T-helper 2 cell (primary cell): ENCODE results near the gene FHOD3.
"Not testable (repeated sequence)": the region's sequence is repeated elsewhere in the genome, so short reads cannot be mapped to it uniquely, and the experiment has no call there.

Experiments
- DNase-seq, 5 experiments: peaks; one replicate each; pipeline versions ENCODE4 v3.0.0 to v3.0.0-alpha.2; 2012 to 2022

Gene FHOD3

DNA sequence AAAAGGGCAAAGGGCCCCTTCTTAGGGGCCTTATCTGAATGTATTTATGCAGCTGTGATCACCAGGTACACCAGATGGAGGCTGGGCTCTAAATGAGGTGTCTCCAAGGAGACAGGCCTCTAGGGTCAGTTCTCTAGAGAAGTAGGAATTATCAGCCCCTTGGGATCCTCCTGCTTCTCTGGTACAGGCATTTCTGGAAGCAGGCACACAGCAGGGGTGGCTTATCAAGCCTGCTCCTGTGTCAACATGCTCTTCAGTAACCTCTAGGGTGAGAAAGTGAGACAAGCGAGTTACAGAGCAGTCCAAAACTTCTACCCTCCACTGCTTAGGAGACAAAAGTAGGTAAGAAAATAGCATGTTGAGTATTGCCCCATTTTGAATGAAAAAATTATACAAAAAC, 517.5 kb downstream of the FHOD3 start:
- no peak for DNase-seq

DNA sequence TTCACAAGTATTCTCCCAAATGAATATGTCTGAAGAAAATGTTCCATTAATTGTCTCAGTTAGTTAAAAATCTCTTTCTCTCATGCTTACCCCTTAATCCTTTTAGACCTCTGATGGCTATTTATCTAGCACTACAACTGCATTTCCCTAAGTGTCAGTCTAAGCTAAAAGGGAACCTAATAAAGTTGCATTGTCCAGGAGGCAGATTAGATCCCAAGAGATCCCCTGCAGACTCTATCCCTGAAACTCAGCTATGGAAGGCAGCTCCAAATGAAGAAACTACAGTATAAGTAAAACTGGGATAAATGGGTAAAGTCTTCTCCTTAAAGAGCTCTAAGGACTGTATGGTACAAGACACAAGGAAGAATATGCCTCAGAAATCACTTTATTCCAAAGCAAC, 518.6 kb downstream of the FHOD3 start:
- DNase-seq: not testable (repeated sequence)

DNA sequence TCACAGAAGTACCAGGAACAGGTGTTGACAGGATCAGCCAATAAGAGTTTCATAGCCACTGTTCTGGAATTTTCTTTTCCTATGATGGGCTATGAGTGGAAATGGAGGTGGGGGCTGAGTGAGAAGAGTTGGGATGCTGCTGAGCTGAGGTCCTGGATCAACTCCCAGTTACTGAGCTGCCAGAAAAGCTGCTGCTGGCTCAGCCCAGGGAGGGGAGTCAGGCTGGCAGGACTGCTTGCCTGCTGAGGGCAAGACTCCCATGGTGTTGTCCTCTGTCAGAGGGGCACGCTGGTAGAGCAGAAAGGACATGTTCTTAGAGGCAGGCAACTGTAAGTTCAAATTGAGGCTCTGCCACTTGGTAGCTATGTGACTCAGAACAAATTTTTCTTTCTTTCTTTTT, 519.5 kb downstream of the FHOD3 start:
- DNase-seq: no peak

DNA sequence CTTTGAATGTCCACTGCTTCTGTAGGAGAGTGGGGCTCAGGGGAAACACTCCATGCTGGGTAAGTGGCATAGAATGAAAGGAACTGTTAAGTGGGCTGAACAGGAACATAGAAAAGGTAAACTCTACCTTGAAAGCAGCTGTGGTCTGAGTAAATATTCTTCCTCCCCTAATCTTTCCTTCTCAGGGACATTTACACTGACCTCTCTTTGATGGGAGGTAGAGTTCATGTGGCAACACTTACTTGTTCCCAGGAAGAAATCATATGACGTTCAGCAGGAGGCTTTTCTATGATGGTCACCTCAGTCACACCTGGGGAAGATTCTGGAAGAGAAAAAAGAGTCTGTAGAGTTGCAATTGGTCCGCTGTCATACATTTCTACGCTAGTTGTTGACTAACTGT, 521.1 kb downstream of the FHOD3 start:
- no peak for DNase-seq

DNA sequence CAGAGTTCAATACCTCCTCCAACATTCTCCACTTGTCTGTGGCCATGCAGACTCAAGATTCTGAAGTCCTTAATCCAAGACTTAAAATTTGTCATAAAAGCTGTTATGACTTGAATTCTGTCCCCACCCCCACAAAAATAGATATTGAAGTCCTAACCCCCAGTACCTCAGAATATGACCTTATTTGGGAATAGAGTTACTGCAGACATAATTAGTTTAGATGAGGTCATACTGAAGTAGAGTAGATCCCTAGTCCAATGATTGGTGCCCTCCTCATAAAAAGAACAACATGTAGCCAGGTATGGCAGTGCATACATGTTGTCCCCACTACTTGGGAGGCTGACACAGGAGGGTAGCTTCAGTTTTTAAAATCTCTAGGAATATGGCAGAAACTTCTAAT, 522.1 kb downstream of the FHOD3 start:
- no peak for DNase-seq

DNA sequence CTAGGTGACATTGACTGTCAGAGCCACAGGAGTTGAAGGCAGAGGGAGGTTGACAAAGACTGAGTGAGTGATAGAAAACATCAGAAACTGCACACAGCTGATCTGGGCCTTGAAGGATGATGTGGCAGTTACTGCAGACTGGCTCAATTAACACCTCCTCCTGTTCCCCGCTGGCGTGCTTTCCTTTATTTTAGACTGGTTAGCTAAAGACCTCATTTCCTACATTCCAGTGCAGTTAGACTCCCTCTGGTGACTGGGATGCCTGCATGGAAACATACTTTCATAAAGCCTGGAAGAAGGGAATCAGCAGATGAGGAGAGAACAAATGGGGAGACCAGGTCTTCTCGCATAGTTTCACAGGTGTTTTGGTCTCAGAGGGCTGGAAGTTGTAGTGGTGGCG, 524.2 kb downstream of the FHOD3 start:
- DNase-seq: no peak

DNA sequence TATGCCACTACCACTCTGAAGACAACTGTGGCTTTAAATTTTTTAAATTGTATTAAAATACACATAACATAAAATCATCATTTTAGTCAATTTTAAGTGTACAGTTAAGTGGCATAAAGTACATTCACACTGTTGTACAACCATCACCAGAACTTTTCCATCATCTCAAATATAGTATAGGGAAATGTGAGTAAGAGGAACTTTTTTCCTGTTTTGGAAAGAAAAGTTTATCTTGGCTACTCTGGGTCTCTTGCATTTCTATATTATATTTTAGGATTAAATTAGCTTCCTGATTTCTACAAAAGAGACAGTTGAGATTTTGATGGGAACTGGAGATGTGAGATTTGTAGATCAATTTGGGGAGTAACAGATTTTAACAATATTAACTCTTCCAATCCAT, 528.0 kb downstream of the FHOD3 start:
- DNase-seq: no peak

DNA sequence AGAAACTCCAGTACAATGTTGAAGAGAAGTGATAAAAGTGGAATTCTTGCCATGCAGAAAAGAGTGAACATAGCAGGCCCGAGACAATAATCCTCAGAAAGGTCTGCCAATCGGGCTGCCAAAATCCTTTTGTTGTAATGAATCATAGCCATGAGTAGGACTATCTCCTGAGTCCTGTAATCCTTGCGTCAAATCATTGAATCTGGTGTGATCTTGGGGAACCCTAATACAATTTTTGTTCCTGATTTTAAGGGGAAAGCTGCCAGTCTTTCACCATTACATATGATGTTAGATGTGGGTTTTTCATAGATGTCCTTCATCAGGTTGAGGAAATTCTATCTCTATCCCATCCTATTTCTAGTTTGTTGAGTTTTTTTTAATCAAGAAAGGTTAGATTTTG, 529.0 kb downstream of the FHOD3 start:
- no peak for DNase-seq

DNA sequence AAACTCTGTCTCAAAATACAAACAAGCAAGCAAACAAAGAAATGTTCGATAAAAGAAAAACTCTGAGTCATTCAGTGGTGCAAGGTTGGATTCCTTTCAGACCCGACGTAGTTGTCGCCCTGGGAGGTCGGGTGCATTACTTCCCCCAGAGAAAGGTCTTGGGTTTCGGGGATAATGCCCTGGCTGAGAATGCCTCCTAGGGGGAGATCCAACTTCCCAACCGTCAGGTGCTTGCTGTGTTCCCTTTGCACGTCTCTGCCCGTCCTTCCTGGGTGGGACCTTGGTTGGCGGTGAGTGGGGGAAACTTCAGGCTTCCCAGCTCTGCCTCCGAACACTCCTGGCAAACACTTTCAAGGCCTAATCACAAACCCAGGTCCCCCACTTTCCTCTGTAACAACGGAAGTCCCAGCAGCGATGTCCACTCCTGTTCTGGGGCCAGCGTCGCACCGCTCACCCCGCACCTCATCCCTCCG, 530.7 kb downstream of the FHOD3 start:
- DNase-seq: peak in 2 of 5 experiments; percentile 5 to 41

DNA sequence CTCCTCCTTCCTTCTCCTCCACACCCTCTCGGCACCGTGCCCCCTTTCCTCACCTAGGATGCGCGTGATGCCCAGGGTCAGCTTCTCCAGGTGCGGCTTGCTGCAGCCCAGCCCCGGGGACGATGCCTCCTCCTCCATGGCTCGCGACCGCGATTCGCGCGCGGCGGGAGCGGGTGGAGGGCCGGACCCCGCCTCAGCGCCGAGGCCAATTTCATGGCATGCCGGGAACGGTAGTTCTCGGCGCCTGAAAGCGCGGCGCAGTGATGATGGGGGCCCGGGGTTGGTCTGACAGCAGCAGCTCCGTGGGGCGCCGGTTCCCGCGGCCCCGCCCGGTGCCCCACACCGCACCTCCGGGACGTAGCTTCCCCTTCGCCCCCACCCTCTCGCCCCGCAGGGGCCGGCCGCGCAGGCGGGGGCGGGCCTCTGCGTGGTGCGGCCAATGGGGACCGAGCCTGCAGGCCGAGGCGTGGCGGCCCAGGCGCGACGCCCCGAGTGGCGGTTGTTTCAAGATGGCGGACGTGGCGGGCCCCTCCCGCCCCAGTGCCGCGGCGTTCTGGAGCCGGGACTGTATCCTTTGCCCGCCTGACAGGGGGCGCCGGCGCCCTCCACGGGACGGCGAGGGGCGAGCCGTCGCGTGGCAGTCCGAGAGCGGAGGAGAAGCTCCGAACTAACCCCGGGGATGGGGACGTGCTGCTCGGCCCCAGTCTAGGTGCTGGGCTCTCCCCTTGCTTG, 531.3 kb downstream of the FHOD3 start, which contains the start of the genes KIAA1328 and TPGS2:
Gene KIAA1328, plus strand, starts transcription at position 498 of the 732 bp plus-strand sequence. Its CDS starts 12 bp downstream, at position 510.
Gene TPGS2, minus strand, starts transcription at position 373 of the 732 bp plus-strand sequence. Its CDS starts 235 bp downstream, at position 138.
- peak; percentile 76 to 97 (median 86) for DNase-seq
